ENCODE results near the gene PPP1R37.

DNA sequence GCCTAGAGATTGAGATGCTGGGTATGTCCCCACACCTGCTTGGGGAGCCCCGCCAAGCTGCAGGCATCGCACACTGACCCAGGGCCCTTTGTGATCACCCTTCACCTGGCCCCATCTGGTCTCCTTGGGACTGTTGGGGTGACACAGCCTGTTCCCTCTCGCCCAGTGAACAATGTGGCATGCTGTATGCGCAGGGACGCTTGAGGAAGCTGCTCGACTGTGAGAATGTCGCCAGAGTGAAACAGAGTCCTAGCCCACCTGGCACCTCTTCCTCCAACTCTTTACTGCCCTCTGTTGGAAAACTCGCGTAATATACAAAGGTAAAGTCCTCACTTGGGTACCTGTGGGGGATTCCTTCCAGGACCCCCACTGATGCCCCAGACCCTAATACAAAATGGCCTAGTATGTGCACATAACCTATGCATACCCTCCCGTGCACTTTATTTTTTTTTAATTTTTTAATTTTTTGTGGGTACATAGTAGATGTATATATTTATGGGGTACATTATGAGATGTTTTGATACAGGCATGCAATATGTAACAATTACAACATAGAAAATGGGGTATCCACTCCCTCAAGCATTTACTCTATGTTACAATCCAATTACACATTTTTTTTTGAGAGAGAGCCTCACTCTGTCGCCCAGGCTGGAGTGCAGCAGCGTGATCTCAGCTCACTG, 94.6 kb downstream of the PPP1R37 start:
- TF ChIP-seq TCF4 (CRISPR knock-in tag; IDR thresholded peaks at IDR 0.05; ENCODE audit: borderline replicate concordance) (no peak), CREB5 (CRISPR knock-in tag; IDR thresholded peaks at IDR 0.05; ENCODE audit: low read depth) (no peak), ARNTL (CRISPR knock-in tag; IDR thresholded peaks at IDR 0.05; ENCODE audit: borderline replicate concordance, low read depth) (no peak), SNAI2 (CRISPR knock-in tag; IDR thresholded peaks at IDR 0.05) (no peak), ZC3H10 (CRISPR knock-in tag; IDR thresholded peaks at IDR 0.05) (no peak), ZNF70 (CRISPR knock-in tag; IDR thresholded peaks at IDR 0.05) (no peak), ZNF8 (CRISPR knock-in tag; IDR thresholded peaks at IDR 0.05) (no peak), PPARA (CRISPR knock-in tag; IDR thresholded peaks at IDR 0.05; ENCODE audit: borderline replicate concordance) (no peak)
- TF ChIP-seq, protein P1, sequence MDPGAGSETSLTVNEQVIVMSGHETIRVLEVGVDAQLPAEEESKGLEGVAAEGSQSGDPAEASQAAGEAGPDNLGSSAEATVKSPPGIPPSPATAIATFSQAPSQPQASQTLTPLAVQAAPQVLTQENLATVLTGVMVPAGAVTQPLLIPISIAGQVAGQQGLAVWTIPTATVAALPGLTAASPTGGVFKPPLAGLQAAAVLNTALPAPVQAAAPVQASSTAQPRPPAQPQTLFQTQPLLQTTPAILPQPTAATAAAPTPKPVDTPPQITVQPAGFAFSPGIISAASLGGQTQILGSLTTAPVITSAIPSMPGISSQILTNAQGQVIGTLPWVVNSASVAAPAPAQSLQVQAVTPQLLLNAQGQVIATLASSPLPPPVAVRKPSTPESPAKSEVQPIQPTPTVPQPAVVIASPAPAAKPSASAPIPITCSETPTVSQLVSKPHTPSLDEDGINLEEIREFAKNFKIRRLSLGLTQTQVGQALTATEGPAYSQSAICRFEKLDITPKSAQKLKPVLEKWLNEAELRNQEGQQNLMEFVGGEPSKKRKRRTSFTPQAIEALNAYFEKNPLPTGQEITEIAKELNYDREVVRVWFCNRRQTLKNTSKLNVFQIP (CRISPR knock-in tag; IDR thresholded peaks at IDR 0.05; ENCODE audit: borderline replicate concordance, low read depth), result no peak
- TF ChIP-seq, protein P2, sequence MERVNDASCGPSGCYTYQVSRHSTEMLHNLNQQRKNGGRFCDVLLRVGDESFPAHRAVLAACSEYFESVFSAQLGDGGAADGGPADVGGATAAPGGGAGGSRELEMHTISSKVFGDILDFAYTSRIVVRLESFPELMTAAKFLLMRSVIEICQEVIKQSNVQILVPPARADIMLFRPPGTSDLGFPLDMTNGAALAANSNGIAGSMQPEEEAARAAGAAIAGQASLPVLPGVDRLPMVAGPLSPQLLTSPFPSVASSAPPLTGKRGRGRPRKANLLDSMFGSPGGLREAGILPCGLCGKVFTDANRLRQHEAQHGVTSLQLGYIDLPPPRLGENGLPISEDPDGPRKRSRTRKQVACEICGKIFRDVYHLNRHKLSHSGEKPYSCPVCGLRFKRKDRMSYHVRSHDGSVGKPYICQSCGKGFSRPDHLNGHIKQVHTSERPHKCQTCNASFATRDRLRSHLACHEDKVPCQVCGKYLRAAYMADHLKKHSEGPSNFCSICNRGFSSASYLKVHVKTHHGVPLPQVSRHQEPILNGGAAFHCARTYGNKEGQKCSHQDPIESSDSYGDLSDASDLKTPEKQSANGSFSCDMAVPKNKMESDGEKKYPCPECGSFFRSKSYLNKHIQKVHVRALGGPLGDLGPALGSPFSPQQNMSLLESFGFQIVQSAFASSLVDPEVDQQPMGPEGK (CRISPR knock-in tag; IDR thresholded peaks at IDR 0.05; ENCODE audit: borderline replicate concordance), result no peak
